ENCODE results near the gene PPCDC. TPM values are rescaled to one million over a fixed set of nuclear protein-coding genes. Genes with fewer than 3 reads are reported as not detected.
A peak's percentile ranks its signal among the peaks of the same experiment; 100 is the strongest.

PPCDC gene
- total RNA-seq, 1 donor from 2014 or later = 25.0 TPM

- Mint-ChIP-seq H3K4me3 (ENCODE audit: unreplicated experiment) (no peak overlapping the region), H3K4me1 (ENCODE audit: unreplicated experiment) (peaks cover 34% of the 10 kb centered on the region), H3K9me3 (ENCODE audit: unreplicated experiment) (no peaks in the 10 kb centered on the region), H3K36me3 (ENCODE audit: low read depth, unreplicated experiment) (peaks cover 15% of the 10 kb centered on the region), H3K27me3 (ENCODE audit: unreplicated experiment) (peaks cover 14% of the 10 kb centered on the region), H3K27ac (ENCODE audit: unreplicated experiment) (no peak overlapping the region)
- TF ChIP-seq CTCF (IDR thresholded peaks at IDR 0.05; ENCODE audit: unreplicated experiment) = no peak
- DNase-seq (ENCODE audit: low spot score) = no peak
Observed at GRCh38 chr15:74994236-74994635, 29.2 kb upstream of the PPCDC start.

- Mint-ChIP-seq H3K4me3 (ENCODE audit: unreplicated experiment) (peak overlapping the region; percentile 75), H3K4me1 (ENCODE audit: unreplicated experiment) (peaks cover 37% of the 10 kb centered on the region), H3K9me3 (ENCODE audit: unreplicated experiment) (no peaks in the 10 kb centered on the region), H3K27me3 (ENCODE audit: unreplicated experiment) (peaks cover 15% of the 10 kb centered on the region), H3K27ac (ENCODE audit: unreplicated experiment) (no peak overlapping the region), H3K36me3 (ENCODE audit: low read depth, unreplicated experiment) (peaks cover 15% of the 10 kb centered on the region)
- TF ChIP-seq CTCF (IDR thresholded peaks at IDR 0.05; ENCODE audit: unreplicated experiment) = no peak
- no peak for DNase-seq (ENCODE audit: low spot score)
Observed at GRCh38 chr15:74994685-74995084, 28.7 kb upstream of the PPCDC start.

- DNase-seq (ENCODE audit: low spot score) = peak; percentile 98
- Mint-ChIP-seq H3K9me3 (ENCODE audit: unreplicated experiment) (no peaks in the 10 kb centered on the region), H3K4me3 (ENCODE audit: unreplicated experiment) (peak within 1 kb of the TSS; percentile 93), H3K27me3 (ENCODE audit: unreplicated experiment) (peaks cover 15% of the 10 kb centered on the region), H3K36me3 (ENCODE audit: low read depth, unreplicated experiment) (peaks cover 15% of the 10 kb centered on the region), H3K4me1 (ENCODE audit: unreplicated experiment) (peaks cover 38% of the 10 kb centered on the region), H3K27ac (ENCODE audit: unreplicated experiment) (peak within 1 kb of the TSS; percentile 90)
- no peak for TF ChIP-seq CTCF (IDR thresholded peaks at IDR 0.05; ENCODE audit: unreplicated experiment)
Observed at GRCh38 chr15:74995182-74995778, 28.1 kb upstream of the PPCDC start, which contains the start of gene SCAMP5. SCAMP5 (plus strand) TSS chr15:74995563; CDS start chr15:75011840, 16,277 bp downstream.

GRCh38 chr15:74995779-74996765, 27.3 kb upstream of the PPCDC start:
- Mint-ChIP-seq H3K4me3 (ENCODE audit: unreplicated experiment) (peak overlapping the region; percentile 93), H3K9me3 (ENCODE audit: unreplicated experiment) (no peaks in the 10 kb centered on the region), H3K36me3 (ENCODE audit: low read depth, unreplicated experiment) (peaks cover 15% of the 10 kb centered on the region), H3K27ac (ENCODE audit: unreplicated experiment) (peak overlapping the region; percentile 90), H3K27me3 (ENCODE audit: unreplicated experiment) (peaks cover 15% of the 10 kb centered on the region), H3K4me1 (ENCODE audit: unreplicated experiment) (peaks cover 38% of the 10 kb centered on the region)
- DNase-seq (ENCODE audit: low spot score) = peak; percentile 31
- no peak for TF ChIP-seq CTCF (IDR thresholded peaks at IDR 0.05; ENCODE audit: unreplicated experiment)
